Esophagus mucosa (tissue), 1 donor: ENCODE results near the gene ANKRD50. TPM values are rescaled to one million over a fixed set of nuclear protein-coding genes. Genes with fewer than 3 reads are reported as not detected.

Experiments
- ATAC-seq: fragments of 200-7000 bp; cut with Tn5 transposase; one replicate; pipeline ENCODE4 v1.9.1; 2020
- total RNA-seq: library from RNA; stranded (reverse); gene quantifications from one replicate; pipeline ENCODE4 v1.2.4, GENCODE V29; 2023
- donor health status: DM: yes; HTN: yes; CAD: no.

ANKRD50 gene
- total RNA-seq: 12.8 TPM

DNA sequence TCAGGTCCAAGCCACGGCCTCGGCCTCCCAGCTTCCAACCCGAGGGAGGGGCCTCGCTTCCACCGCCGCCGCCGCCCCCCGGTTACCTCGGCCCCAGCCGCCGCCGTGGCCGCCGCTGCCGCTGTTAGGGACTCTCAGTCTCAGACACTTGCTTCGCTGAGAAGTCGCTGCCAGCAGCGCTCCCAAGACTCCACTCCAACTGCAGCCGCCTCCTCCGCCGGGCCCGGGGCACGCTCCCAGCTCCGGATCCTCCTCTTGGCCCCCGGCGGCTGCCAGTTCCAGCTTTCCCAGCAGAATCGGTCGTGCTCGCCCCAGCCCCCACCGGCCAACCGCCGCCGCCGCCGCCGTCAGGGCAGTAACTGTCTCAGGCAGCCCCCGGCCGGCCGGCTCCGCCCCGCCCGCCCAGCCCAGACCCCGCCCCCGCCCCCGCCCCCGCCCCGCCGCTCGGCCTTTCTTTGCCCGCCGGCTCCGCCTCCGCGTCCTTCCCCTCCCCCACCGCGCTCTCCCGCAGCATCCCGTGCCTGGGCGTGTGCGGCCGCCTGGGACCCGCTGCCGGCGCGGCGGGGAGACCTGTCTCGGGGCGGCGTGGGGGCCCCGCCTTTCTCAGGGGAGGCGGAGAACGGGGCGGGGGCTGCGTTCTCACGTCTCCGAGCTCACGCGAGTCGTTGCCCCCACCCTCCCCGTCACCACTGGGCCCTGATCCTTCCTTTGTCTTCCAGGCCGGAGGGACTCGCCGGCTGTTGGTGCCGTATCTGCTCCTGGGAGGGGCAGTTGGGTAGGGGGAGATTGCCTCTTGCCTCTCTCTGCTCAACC, at the start of gene ANKRD50:
Gene ANKRD50 (minus strand): TSS at position 361 of the 813 bp plus-strand sequence. CDS start 2,221 bp downstream, outside the sequence.
- peak; percentile 85 for ATAC-seq

- ATAC-seq: no peak
Observed at GRCh38 chr4:124757126-124757525, 44.6 kb upstream of the ANKRD50 start.

GRCh38 chr4:124754681-124755080, 42.1 kb upstream of the ANKRD50 start:
- ATAC-seq: no peak

DNA sequence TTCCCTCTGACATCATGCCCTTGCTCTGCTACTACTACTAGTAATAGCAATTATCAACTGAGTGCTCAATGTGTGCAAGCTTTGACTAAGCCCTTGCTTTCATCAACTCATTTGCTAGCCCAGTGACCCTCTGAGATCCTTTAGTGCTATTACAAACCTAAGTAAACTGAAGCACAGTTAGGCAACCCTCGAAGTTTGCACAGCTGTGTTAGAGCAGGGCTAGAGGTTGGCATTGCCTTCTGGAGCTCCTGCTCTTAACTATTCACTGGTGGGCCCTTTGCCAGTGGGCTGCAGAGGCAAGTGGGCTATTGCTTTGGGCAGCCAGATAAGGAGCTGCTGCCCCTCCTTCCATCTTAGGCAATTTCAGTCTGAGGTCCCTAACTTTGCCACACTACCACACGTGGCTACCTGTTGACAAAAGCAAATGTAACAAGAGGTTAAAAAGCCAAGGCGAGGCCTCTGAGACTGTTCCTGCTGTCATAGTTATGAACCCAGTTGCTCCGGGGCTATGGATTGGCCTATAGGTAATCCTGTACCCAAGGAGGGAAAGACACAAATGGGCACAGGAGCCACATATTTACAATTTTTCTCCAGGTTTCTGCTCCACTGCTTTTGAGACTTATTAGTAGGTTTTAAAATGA, 41.5 kb upstream of the ANKRD50 start:
- ATAC-seq: no peak

DNA sequence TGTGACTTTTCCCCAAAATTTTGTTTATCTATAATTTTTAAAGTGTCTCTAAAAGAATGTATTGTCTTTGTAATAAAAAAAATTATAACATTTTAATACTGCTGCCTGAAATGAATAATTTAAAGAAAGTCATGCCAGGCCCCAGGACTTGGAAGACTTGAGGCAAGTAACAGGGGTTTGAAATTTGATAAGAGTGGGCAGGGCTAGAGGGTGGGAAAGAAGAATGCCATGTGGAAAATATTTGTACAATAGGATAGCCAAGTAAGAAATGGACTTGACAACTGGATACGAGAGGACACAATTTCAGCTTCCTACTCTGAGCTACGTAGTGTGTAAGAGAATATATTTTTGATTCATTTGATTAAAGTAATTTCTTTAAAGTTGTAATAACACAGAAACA, 36.9 kb upstream of the ANKRD50 start:
- no peak for ATAC-seq

- no peak for ATAC-seq
Observed at GRCh38 chr4:124748965-124749364, 36.4 kb upstream of the ANKRD50 start.

DNA sequence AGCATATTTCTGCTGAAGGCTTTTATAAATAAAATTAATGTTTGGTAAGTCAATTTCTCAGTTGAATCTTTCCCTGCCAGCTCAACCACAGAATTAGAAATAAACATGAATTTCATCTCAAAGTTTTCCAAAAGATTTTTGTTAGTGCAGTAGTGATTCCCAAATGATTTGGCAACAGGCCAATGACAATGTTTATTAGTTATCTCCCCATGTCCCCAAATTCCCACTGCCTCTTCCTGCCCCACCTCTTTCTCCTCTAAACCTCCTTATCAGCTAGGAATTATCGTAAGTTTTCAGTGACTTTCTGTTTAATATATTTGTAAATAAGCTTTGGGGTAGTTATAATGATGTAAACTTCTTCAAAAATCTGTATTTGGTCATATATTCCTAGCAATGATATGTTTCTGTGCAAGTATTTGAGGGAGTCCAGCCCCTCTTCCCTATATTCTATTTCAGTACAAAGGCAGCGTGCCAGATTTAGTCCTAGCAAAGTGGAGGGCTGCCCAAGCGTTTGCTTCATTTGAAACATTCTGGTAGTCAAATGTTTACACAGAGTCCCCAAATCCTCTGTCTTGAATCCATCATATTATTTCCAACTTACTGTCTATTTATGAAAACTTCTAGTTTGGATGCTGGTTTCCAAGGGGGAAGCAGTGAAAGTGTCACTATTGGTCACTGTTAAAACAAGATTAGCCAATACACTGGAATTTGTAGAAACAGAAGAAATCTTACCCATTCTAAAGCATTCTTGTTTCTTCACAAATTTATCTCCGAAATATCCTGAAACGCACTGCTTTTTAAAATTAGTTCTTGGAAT, 33.7 kb upstream of the ANKRD50 start:
- ATAC-seq: no peak

DNA sequence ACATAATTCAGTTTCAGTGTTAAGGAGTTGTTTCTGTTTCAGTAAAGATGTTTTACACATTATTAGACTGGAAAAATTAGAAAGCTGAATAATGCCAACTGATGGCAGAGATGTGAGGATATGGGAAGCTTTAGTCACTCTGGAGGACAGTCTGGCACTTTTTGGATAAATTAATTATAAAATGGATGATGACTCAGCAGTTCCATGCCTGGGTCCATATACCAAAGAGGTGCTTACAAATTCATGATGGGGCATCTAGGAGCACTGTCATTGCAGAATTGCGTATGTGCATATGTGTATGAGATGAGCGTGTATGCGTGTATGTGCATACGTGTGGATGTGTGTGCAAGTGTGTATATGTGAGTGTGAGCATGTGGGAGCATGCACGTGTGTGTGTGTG, 31.2 kb upstream of the ANKRD50 start:
- ATAC-seq: no peak

- no peak for ATAC-seq
Observed at GRCh38 chr4:124740501-124740900, 28.0 kb upstream of the ANKRD50 start.

DNA sequence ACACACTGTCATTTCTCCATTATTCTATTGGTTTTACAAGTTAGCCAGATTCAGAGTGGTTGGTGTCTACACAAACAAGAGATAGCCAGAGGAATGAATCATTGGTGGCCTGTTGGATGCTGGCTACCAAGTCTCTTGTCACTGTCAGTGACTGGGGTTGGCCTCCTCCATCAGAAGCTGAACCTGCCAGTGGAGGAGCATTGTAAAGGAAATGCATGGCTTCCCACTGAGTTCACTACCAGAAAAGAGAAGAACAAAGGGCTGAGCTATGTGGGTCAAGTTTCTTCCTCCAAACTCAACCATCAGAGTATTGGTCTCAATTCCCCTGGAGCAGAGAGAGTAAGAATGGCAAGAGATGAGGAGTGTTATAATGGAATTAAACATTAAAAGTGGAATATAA, 26.5 kb upstream of the ANKRD50 start:
- ATAC-seq: no peak

DNA sequence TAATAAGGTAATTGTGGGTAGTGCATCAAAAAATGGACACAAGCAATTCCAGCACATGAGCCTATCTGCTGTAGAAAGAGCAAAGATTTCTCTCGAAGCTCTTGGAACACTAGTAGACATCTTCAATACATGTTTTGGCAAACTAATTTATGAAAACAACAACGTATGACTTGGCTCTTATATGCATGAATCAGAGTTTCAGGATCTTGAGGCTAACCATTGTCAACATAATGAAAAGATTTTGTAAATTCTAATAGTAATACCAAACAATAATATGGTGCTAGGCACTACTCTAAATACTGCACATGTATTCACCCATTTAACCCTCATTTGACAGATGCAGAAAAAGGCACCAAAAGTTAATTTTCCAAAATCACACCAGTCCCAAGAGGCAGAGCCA, 25.1 kb upstream of the ANKRD50 start:
- ATAC-seq: no peak

DNA sequence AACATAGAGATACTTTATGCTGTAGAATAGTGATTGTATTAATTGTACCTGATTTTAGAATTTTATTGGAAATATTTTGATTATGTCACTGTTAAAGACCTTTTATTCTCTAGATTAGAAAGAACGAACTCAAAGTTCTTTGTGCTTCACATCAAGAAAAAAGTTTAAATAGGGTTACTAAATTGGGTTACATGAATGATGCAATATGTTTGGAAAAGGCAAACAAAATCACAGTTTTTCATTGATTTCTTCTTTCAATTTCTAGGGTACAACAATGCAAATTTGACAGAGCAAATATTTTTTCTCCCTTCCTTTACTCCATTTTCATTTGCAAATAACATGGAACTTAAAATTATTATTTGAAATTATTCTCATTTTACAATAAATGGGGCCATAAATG, 24.0 kb upstream of the ANKRD50 start:
- no peak for ATAC-seq

- no peak for ATAC-seq
Observed at GRCh38 chr4:124727331-124727890, 14.9 kb upstream of the ANKRD50 start.

DNA sequence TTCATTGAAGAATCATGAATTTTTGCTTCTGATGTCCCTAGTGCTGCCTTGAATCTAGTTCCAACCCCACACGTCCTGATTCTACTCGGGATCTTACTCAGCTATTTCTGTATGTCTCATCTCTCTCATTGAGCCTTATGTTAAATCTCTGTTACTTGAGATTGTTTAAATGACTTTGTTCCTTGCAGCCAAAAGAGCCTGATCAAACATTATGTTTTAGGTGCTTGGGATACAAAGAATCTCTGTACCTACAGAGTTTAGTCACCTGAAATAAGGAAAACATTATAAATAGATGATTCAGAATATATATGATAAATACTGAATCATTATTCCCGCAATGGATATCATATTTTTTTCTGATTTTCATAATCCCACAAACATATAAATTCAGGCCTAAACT, 13.7 kb upstream of the ANKRD50 start:
- ATAC-seq: no peak

- ATAC-seq: no peak
Observed at GRCh38 chr4:124722071-124722470, 9.5 kb upstream of the ANKRD50 start.

GRCh38 chr4:124717101-124717500, 4.6 kb upstream of the ANKRD50 start:
- no peak for ATAC-seq

DNA sequence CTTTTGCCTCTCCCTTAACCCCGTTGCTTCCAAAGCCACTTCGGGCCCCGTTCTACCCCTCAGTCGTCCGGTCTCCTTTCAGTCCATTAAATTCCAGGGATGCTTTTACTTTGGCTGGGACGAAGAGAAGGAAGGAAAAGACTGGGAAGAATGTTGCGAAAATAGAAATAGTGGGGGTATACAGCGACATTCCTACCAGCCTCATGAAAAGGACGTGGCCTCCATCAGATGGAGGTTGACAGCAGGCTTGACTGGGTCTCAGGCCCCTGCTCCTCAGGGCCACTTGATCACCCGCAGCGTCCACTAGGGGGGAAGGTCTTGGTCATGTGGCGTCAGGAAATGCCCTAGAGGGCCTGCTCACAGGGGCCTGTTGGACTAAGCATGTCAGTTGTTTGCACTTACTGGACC, 657 bp upstream of the ANKRD50 start:
- ATAC-seq: peak; percentile 24

GRCh38 chr4:124711471-124712371, 811 bp downstream of the ANKRD50 start:
- peak; percentile 80 for ATAC-seq

DNA sequence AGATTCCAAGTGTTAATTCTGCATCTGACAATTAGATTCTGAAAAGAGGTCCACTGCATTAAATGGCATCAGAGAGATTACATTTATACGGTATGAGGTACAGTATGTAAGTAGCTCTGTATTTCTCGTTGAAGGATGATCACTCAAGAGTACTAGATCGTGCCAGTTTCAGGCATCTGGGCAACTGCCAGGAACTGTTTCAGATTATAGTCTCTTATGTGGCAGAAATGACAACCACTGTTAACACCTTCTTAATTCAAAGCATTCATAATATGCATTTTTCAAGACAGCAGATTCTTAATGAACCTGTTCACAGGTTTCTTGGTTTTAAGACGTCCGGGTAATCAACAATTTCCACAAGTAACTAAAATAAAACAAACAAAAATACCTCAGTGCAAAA, 1.6 kb downstream of the ANKRD50 start:
- ATAC-seq: no peak

GRCh38 chr4:124710015-124710741, 2.4 kb downstream of the ANKRD50 start:
- no peak for ATAC-seq
